T1000 (cell line): ENCODE results near the gene PHOSPHO1.
"Not testable (repeated sequence)": the region's sequence is repeated elsewhere in the genome, so short reads cannot be mapped to it uniquely, and the experiment has no call there.

Experiments used
- DNase-seq: peaks from one replicate; lab custom pipeline; 2025; ENCODE audit warnings: mixed read lengths; lab: John Stamatoyannopoulos, UW

The PHOSPHO1 gene

DNA sequence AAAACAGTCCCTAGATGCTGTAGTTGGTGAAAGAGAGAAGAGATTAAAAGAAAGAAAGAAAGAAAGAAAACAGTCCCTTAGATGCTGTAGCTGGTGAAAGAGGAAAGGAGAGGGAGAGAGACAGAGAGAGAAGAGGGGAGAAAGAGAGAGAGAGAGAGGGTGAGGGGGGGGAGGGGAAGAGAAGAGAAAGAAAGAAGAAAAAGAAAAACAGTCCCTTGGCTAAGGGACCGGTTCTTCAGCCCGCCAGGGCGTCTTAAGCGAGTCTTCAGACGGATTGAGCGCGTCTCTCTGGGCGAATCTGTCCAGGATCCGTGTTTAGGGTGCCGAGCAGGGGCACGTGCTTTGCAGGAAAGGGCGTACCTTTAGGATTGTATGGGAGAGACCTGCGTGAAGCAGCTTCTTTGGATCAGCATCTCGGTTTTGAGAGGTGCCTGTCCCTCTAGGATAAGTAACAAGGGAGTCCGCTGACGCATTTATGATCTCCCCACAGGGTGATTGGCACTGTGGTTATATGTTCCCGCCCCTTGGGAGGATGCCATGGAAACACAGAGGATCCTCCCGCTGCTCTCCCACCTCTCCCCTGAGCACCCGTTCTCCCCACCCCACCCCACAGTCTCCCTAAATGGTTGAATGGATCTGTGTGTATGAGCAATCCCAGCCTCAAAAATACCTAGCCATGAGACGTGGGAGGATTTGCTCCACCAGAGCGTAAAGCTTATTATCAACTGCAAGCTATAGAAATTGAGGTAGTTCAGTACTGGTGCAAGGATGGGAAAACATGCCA, 36.9 kb downstream of the PHOSPHO1 start:
- no peak for DNase-seq

DNA sequence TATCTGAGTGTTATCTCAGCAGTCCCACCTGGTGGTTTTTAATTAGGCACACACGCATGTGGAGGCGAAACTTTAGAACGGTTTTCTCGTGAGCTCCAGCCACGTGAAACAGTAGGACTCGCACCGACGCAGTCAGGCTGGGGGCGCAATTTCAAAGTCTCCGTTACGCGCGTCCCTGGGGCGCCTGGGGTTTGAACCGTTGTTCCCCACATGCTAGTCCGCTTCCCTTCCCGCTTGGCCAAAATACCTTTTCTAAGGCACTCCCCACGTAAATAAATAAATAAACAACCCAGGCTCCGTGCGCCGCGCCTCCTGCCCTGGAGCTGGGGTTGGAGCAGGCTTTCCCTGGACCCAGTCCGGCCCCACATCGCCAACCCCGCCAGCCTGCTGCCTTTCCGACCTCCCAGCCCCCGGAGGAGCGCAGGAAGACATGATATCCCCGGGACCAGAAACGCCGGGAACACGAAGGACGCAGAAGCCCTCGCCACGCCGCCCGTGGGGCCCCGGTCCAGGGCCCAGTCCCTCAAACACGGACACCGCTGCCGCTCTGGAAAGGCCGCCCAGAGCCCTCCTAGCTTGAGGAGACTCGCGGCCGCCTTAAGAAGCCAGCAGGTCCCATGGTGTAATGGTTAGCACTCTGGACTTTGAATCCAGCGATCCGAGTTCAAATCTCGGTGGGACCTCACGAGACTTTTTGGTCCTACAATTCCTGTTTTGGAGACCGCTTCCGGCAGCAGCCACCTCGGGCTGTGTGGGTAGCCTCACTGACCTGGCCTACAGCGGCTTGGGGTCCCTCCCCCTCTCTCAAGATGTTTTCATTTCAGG, 38.5 kb downstream of the PHOSPHO1 start:
- DNase-seq: peak; percentile 99

DNA sequence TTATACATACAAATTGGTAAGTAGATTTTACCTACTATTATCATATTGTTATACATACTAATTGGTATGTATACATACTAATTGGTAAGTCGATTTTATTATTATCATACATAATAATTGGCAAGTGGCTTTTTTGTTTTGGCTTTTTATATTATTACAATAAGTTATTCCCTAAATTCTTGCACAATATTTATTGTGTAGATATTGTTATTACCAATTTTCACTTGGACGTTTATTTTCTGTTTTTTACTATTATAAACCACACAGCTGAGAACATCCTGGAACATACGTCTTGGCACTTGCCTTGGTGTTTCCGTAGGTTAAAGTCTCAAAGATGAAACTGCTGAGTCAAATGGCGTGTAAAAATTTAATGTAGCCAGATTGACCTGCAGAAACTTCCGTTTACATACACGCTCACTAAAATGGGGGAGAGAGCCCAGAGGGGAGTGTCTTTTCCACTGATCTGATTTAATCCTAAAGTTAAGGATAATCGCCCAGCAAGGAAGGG, 39.1 kb downstream of the PHOSPHO1 start:
- DNase-seq: no peak

DNA sequence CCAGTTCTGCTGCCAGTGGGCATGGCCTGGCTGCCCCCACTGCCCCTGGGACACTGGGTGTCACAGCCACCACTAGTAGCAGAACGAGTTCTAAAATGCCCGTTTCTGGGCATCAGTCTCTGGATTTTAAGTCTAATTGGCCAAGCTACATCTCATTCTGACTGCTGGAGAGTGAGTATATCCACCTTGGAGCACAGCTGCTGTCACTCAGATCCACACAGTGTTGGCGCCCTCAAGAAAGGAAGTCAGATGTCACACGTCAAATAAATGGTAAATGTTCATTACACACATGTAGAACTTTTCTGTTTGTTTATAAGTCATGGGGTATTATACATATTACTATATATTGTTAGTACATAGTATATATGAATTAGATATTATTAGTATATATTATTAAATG, 39.7 kb downstream of the PHOSPHO1 start:
- no peak for DNase-seq

DNA sequence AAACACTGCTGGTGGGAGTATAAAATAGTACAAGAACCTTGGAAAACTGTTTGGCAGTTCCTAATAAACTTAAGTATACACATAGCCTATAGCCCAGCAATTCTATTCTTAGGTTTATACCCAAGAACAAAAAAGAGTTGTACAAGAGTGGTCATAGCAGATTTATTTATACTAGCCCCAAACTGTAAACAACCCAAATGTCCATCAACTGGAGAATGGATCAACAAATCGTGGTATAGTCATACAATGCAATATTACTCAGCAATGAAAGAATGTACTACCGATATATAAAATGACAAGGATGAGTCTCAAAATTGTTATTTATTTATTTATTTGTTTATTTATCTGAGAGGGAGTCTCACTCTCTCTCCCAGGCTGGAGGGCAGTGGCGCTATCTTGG, 43.3 kb downstream of the PHOSPHO1 start:
- DNase-seq: no peak

DNA sequence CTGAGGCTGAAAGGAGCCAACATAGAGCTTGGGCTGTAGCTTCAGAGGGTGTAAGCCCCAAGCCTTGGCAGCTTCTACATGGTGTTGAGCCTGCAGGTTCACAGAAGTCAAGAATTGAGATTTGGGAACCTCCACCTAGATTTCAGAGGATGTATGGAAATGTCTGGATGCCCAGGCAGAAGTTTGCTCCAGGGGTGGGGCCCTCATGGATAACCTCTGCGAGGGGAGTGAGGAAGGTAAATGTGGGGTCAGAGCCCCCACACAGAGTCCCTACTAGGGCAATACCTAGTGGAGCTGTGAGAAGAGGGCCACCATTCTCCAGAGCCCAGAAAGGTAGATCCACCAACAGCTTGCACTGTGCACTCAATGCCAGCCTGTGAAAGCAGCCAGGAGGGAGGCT, 45.2 kb downstream of the PHOSPHO1 start:
- DNase-seq: not testable (repeated sequence)

DNA sequence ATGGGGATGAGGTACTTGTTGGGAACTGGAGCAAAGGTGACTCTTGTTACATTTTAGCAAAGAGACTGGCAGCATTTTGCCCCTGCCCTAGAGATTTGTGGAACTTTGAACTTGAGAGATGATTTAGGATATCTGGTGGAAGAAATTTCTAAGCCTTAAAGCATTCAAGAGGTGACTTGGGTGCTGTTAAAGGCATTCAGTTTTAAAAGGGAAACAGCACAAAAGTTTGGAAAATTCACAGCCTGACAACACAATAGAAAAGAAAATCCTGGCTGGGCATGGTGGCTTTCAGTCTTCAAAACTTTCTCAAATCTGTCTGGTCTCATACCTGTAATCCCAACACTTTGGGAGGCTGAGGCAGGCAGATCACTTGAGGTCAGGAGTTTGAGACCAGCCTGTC, 46.1 kb downstream of the PHOSPHO1 start:
- DNase-seq: not testable (repeated sequence)

DNA sequence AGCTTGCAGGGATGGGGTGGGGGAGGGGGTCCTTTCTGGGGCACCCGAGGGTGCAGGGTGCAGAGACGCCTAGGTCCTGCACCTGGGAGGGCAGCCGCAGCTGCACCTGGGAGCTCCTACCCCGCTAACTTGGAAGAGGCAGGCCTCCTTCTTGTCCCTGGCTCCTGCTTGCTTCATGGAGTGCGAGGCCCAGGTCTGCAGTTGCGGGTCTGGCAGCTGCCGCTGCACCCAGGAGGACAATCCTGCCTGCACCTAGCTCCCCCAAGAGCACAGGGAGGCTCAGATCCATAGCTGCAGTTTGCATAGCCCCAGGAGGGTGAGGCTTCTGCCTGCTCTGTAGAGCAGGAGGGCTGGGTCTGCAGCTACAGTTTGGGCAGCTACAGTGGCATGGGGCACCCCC, 46.8 kb downstream of the PHOSPHO1 start:
- no peak for DNase-seq

DNA sequence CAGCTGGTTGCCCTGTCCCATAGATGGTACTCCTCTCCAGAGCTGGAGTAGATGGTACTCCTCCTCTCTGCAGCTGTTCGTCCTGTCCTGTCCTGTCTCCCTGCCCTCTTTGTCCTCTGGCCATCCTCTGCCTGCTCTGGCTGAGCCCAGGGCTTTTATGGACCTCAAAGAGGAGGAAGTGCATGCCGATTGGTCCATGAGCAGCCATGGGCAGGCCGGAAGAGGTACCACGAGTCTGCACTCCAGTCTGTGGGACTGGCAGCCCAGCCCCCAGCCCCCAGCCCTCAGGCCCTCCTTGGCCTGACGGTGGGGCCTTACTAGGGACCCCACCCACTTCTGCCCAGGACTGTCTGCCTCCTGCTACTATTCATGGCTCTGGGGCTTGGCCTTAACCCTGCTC, 47.2 kb downstream of the PHOSPHO1 start:
- no peak for DNase-seq

DNA sequence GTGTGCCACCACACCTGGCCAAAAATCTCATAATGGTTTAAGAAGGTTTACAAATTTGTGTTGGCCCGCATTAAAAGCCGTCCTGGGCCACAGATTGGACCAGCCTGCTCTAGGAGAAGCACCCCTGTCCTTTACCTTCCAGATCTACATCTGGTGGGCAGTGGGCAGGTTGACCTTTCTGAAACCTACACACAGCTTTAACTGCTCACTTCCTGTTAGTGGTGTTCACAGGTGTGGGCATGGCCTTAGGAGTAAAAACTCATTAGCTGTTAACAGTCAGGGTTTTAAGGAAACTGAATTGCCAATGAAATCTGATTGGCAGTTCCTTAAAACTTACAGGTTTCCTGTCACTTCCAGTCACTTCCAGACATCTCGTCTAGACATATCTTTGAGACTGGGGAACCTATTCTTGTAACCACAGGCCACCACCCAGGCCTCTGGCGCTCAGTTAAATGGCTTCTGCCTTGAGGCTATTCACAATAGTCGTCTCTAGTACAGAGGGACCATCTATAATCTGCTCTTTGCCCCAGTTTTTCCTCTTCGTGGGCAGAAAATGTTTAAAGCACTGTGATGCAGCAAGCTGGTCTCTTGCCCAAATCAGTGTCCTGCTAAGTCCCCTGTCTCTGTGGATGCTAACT, 49.5 kb downstream of the PHOSPHO1 start:
- DNase-seq: no peak

DNA sequence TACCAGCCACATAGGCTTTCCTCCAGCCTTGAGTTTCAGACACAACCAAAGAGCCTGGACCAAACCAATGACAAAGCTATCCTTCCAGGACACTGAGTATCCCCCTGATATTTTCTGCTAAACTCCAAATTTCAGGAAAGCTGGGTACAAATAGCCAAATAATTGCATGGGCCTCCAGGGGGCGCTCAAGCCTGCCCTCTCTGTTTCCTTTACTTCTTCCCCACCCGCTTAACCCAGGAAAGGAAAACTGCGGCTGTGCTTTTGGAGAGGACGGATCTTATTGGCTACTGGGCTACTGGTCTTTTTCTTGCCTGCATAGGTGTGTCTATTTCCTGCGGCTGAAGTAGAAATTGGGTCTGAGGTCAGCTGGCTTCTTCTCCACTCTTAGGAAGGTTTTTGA, 50.3 kb downstream of the PHOSPHO1 start:
- no peak for DNase-seq

DNA sequence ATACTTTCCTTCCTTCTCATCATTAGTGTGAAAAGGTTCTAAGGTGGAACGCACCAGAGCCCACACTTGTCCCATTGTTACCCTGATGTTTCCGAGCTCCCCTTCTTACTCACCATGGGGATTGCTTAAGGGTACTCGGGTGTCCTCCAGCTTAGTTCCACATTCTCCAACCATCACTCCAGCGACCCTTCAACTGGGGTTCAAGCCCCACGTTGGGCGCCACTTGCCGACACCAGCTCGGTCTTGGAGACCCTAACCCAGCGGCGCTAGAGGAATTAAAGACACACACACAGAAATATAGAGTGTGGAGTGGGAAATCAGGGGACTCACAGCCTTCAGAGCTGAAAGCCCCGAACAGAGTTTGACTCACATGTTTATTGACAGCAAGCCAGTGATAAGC, 54.6 kb downstream of the PHOSPHO1 start:
- not testable (repeated sequence) for DNase-seq
